A673 (cell line): ENCODE data around the gene KLF17.

Source experiments
- CTCF ChIP-seq: fragments of 300-800, 200-600 bp; sonication (generic); conservative IDR thresholded peaks from 2 replicates; pipeline ENCODE4 v1.5.1; 2017; ENCODE audit warnings: low read depth, mild to moderate bottlenecking, antibody characterized with exemption, low read length, moderate library complexity, mixed read lengths
- EZH2 ChIP-seq: fragments of 200-600 bp; sonication (generic); IDR thresholded peaks from 2 replicates; pipeline ENCODE4 v1.6.1; 2017; ENCODE audit warnings: borderline replicate concordance, low read depth, mild to moderate bottlenecking, mixed read lengths, antibody characterized with exemption, low read length; ENCODE audit not compliant: poor library complexity, severe bottlenecking

GRCh38 chr1:44105810-44106209 lies 12.8 kb upstream of the KLF17 start:
- no peak for TF ChIP-seq CTCF
- TF ChIP-seq EZH2, result no peak
